Peyer's patch (tissue), 4 donors: ENCODE data around the gene AMDHD1.

Experiments
- CTCF ChIP-seq, 6 experiments: fragments of 450-650 bp in 4 of 6; fragments of 200-600 bp in 2 of 6; sonication (generic) in 1 of 6; IDR thresholded peaks; one replicate each; pipeline ENCODE4 v1.5.1; 2017 to 2019; ENCODE audit warnings: antibody characterized with exemption in 6 of 6, mild to moderate bottlenecking in 3 of 6, moderate library complexity in 1 of 6
- POLR2A ChIP-seq, 2 donors: fragments of 450-650 bp; IDR thresholded peaks; one replicate each; pipeline ENCODE4 v1.5.1; 2017; ENCODE audit warnings: antibody characterized with exemption in 2 of 2, mild to moderate bottlenecking in 2 of 2, moderate library complexity in 2 of 2

- TF ChIP-seq CTCF (IDR thresholded peaks at IDR 0.05) = no peak
- TF ChIP-seq POLR2A (IDR thresholded peaks at IDR 0.05) = no peak
Measured at GRCh38 chr12:95970905-95971304, 27.8 kb downstream of the AMDHD1 start.
